Measurements from ENCODE around the gene TSHZ3. TPM values are rescaled to one million over a fixed set of nuclear protein-coding genes. Genes with fewer than 3 reads are reported as not detected.

Gene TSHZ3
- total RNA-seq, 1 donor, result 0.81 TPM

GRCh38 chr19:31314849-31315629 is 34.2 kb downstream of the TSHZ3 start:
- DNase-seq (ENCODE audit: low read depth in 2 of 3, low spot score in 2 of 3), result no peak

- DNase-seq (ENCODE audit: low read depth in 2 of 3, low spot score in 2 of 3), result no peak
These were observed 35.1 kb downstream of the TSHZ3 start for GRCh38 chr19:31314156-31314555.

DNA sequence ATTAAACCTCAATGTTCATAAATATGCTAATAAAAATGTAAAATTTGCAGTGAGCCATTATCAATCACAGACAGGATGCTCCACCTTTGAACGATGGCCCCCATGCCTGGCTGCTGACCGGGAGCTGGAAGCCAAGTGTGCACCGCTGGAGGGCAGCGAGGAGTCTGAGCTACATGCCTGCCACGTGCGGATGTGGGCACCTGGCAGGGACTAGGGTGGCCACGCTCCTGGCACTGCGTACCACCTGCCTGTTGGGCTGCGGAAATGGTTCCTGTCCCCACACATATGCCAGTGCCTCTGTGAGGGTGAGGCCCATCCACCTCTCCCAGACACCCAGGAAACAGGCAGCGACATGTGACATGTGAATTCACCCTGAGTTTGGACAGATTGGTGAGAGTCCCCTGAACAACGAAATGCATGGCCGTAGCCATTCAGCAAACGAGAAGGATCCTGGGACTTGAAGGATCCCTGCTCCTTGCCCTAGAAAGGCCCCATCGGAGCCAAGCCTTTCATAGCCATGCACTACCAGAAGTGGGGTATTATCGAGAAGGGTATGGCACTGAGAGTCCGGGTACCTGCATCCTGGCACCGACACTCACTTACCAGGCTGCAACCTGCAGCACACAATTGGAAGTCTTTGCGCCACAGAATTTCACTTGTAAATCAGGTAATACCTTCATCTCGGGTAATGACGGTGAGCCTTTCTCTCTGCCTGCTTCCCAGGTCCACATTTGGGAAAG is 35.8 kb downstream of the TSHZ3 start:
- no peak for DNase-seq (ENCODE audit: low read depth in 2 of 3, low spot score in 2 of 3)

DNA sequence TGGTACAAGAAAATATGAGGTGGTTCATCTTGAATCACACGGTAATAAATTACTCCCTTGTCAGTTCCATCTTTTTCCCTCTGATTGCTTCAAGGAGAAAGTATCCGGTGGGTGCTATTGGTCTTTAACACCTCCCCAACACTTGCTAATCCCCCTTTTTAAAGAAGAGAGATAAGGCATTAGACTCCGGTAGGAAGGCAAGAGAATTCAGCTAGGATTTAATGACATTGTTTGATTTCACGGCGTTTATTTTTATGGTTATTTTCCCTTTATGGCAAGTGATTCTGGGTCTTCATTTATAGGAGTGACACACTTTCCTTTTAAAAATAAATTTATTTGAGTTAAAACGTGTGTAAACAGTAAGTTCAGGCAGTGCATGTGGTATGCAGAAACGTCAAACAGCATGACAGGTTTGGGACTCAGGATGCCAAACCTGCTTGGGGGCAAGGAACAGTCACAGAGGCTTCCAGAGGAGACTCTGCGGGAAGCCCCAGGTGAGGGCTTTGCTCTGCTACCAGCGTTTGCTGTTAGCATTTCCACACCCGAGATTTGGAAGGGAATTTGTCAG is 36.5 kb downstream of the TSHZ3 start:
- no peak for DNase-seq (ENCODE audit: low read depth in 2 of 3, low spot score in 2 of 3)

DNA sequence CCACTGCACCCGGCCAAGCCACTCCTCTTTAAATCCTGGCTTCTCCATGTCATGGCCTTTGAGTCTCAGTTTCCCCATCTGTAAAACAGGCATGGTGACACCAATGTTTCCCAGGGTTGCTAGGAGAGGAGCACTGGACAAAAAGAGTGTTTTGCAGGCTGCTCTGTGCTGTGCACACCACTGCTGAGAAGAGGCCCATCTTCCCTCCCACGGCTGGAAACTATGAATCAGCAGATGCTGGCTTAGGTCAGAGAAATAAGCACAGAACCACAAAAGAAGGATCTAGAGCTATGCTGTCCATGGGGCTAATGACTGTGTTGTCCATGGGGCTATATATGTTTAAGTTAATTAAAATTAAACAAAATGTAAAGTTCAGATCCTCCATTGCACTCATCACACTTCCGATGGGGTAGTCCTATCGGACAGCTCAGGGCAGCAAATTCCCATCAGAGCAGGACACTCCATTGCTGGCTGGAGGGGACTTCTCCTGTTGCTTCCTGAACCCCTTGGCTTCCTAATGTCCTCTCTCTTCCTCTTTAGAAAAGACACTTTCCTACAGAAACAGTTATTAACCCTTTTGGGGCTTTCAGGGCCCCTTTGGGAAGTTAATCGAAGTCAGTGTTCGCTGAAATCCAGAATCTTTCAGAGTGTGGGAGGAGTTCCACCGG is 37.1 kb downstream of the TSHZ3 start:
- DNase-seq (ENCODE audit: low read depth in 2 of 3, low spot score in 2 of 3), result peak in 1 of 3 donors; percentile 39

DNA sequence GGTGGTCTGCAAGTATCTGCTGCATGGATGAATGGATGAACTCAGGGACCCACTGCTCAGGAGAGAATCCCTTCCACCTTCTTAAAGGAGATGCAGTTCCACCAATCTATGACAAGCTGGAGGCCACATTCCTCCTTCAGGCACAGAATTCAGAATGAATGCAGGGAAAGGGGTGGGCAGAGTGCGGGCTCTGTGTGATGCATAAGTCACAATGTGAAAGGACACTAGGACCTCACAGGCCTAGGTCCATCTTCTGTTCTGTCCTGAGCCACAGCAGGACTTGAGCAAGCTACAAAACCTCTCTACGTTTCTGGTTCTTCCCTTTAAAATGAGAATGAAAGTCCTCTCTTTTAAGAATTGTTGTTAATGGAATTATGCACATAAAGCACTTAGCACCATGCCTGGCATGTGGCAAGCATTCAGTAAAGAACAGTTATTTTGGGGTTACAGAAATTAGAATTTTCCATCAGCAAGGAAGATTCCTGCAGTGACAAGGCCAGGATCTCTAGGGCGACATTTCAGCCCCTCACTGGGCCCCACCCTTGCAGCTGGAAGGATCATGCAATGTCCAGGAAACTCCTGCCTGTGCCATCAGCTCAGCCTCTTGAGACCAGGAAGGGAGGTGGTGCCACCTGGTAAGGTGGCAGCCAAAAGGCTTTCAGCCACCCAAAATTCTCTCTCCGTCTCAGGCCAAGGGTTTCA is 38.7 kb downstream of the TSHZ3 start:
- no peak for DNase-seq (ENCODE audit: low read depth in 2 of 3, low spot score in 2 of 3)

DNA sequence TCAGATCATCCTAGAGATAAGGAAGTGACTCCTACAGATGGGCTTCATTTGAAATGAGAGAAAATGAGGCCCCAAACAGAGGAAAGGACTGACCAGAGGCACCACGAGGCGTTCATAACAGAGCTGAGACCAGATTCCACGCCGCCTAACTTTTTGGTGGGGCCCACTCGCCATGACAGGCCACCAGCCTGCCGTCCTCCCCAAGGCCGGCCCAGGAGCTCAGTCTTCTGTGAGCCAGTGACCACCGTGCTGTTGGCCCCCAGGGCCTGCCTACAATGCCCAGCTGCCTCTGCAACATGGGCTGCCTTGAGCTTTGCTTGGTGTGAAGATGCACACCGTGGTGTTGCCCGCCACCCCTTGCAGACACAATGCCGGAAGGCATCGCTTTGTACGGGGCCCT is 40.5 kb downstream of the TSHZ3 start:
- DNase-seq (ENCODE audit: low read depth in 2 of 3, low spot score in 2 of 3), result no peak

GRCh38 chr19:31307071-31307669 is 42.1 kb downstream of the TSHZ3 start:
- no peak for DNase-seq (ENCODE audit: low read depth in 2 of 3, low spot score in 2 of 3)

- no peak for DNase-seq (ENCODE audit: low read depth in 2 of 3, low spot score in 2 of 3)
These were observed 43.1 kb downstream of the TSHZ3 start for GRCh38 chr19:31306006-31306753.

DNA sequence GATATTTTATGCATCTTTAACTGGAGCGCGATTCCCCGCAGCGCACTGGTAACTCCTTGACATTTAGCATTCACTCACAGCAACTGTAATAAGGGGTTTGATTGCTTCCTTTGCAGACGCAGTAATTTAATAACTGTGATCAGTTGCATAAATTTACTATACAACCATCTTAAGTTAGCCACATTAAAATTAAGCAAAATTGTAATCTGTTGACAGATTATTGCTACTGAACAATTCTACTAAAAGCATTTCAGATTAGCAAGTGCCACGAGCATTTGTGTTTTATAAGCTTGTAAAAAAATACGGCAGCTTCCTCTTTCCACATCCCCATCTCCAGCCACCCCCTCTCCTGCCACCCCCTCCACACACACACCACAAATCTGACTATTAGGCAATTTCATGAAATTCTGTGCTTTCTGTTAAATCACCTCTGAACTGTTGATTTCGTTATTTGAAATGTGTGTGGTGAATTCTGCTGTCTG is 44.4 kb downstream of the TSHZ3 start:
- peak in 2 of 3 donors; percentile 29 to 77 for DNase-seq (ENCODE audit: low read depth in 2 of 3, low spot score in 2 of 3)

GRCh38 chr19:31303262-31303815 is 45.9 kb downstream of the TSHZ3 start:
- DNase-seq (ENCODE audit: low read depth in 2 of 3, low spot score in 2 of 3), result no peak

DNA sequence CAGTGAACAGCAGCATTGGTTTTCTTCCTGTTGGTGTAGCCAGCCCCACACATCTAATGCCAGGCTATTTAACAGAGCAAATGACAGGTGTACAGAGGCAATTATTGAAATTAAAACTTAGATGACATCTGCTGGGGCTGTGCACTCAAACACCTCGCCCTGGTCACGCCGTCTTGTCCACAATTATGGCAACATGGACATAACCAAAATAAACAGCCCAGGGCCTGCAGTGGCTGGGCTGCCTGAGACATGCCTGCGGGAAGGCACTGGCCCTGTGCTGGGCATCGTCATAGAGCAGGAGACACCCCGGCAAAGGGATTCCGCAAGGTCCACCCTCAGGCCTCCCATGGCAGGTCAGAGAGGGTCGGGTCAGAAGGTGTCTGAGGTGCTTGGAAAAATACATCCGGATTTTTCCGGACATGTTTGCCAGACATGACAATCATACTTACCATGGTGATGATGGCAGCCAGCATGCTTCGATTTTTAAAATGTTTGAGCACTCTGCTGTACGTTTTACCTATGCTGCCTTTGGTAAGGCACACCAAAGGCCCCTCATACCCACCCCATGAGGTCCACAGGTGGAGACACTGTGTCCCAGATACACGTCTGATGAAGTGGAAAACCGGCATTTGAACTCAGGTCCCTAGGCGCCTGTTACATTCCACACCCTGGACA is 47.8 kb downstream of the TSHZ3 start:
- DNase-seq (ENCODE audit: low read depth in 2 of 3, low spot score in 2 of 3), result no peak

- DNase-seq (ENCODE audit: low read depth in 2 of 3, low spot score in 2 of 3), result no peak
These were observed 48.8 kb downstream of the TSHZ3 start for GRCh38 chr19:31300422-31300821.

DNA sequence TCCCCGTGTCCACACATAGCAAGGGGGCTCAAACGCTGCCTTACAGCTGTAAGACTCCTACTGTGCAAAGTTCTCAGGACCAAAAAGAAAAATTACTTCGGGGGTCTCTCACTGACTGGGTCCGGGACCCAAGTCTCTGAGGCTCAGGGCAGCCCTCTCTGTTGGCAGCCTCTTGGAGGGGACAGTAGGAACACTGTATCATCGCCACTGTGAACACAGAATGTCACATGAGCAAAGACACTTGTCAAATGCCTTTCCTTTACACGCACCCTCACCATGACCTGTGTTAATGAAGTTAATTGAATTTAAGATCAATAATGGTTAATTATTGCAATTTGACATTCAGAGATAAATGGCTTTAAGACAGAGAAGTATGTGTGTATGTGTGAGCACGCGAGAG is 49.6 kb downstream of the TSHZ3 start:
- DNase-seq (ENCODE audit: low read depth in 2 of 3, low spot score in 2 of 3), result no peak

DNA sequence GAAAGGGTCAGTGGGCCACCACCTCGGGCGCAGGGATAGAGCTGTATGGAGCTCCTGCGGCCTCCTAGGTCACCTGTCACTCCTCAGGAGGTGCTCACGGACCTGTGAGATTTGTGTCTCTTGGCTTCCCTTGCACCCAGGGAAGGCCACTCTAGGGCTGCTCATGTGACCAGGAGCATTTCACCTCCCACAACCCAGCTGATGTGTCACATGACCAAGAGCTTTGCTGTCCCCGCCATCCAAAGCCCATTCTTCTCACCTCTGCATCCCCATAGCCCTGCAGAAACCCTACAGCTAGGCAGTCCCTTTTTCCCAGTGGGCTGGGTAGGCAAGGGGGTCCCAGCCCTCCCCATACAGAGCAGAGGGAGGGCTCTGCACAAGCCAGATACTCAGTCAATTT is 51.2 kb downstream of the TSHZ3 start:
- no peak for DNase-seq (ENCODE audit: low read depth in 2 of 3, low spot score in 2 of 3)

GRCh38 chr19:31296741-31297390 is 52.4 kb downstream of the TSHZ3 start:
- DNase-seq (ENCODE audit: low read depth in 2 of 3, low spot score in 2 of 3), result no peak

DNA sequence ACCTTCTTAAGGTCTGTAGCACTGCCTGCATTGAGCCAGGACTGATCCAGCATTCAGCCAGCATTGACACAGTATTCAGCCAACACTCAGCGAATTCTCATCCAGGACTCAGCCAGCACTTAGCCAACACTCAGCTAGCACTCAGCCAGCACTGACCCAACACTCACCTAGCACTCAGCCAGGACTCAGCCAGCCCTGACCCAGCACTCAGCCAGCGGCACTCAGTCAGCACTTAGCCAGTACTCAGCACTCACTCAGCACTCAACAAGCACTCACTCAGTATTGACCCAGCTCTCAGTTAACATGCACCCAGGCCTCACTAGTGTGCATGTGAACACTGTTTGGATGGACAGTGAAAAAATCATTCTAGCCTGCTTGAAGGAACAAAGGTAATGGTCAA is 55.0 kb downstream of the TSHZ3 start:
- no peak for DNase-seq (ENCODE audit: low read depth in 2 of 3, low spot score in 2 of 3)

- no peak for DNase-seq (ENCODE audit: low read depth in 2 of 3, low spot score in 2 of 3)
These were observed 56.5 kb downstream of the TSHZ3 start for GRCh38 chr19:31292639-31293185.
